HG03175 (cell line): ENCODE results near the gene HOXB5.

Experiments
- ATAC-seq: cut with Tn5 transposase; IDR thresholded peaks from one replicate; pipeline ENCODE4 v1.9.1; 2021; ENCODE audit warnings: mild to moderate bottlenecking, moderate library complexity; ENCODE audit not compliant: unreplicated experiment

HOXB5 gene

GRCh38 chr17:48630009-48630924 is 36.7 kb upstream of the HOXB5 start:
- ATAC-seq: no peak

DNA sequence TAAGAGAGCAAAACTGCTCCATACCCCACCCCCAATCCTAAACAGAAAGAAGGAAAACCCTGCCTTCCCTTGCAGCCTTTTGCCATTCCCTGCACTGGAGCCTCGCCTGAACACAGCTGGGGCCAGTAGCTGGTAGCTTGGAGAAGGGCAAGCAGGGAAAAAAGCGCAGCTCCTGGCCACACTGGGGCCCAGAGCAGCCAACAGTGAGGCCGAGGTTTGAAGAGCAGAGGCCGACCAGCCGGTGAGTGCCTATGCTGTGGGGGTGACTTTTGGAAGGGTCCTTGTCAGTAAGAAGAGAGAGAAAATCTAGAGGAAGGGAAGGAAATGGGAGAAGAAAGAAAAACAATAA is 35.8 kb upstream of the HOXB5 start:
- no peak for ATAC-seq

DNA sequence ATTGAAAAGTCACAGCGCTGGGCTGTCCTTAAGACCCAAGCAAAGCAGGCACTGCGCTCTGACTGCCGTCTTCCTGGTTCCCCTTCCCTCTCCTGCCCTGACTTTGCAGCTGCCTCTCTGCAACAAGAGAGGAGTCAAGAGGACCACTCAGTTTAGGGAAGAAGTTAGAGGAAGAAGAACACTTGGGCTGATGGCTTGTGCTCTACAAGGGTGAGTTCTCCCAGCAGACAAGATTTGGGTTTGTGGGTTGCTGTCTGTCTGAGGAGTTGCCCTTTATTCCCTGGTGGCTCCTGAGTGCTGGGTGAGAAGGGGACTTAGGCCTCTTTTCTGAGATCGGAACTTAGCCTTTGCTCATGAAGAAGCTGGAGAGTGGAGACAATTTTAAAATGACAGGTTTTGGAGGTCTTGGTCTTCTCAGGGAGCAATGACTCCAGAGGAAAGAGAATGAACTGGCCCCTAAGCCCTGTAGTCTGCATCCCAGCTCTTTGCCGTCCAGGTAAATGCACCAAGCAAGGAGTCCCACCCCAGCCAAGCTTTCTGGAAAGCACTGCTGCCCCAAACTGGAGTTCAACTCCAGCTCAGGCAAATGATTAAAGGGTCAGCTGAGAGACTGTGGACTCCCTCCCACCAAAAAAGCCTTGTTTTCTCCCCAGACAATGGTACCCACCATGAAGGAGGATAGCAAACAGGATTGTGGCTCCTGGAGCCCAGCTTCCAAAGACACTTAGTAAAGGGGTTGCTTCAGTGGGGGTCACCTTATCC is 35.3 kb upstream of the HOXB5 start:
- ATAC-seq: no peak

GRCh38 chr17:48627623-48628521 is 34.3 kb upstream of the HOXB5 start:
- ATAC-seq: no peak

GRCh38 chr17:48627118-48627597 is 33.6 kb upstream of the HOXB5 start:
- no peak for ATAC-seq

DNA sequence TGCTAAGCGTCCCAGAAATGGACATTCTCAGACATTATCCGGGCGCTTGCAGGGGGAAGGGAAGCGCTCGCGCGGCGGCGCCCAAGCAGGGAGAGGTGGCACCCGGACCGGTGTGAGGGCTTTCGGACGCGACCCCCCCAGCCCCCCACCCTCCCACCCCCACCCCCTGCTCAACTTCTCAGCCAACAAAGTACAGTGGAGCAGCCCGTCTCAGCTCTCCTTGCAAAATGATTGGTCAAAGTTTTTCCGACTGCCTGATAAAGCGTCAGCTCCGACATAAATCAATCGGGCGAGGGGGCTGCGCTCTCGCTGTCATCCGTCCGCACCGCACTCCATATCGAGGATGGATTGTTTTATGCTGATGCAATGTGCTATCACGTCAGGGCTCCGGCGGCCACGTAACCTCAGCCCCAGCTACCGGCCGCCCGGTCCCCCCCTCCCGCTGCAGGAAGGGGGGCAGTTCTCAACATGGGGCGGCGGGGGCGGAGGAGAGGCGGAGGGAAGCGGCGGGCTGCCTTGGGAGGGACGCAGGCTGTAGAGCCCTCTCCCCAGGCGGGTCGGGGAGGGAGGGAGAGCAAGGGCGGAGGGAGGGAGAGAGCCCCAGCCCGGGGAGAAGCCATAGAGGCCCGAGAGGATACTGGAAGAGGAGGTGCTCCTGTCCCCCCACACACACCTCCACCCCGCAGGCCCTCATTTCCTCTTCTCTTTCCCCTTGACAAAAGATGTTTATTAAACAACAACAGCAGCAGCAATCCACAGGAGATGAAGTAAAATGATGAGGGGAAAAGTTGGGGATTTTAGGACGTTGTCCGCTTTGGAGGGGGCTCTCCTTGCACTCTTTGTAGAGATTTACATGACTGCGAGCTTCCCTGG is 32.9 kb upstream of the HOXB5 start, which contains the start of gene HOXB9:
HOXB9 (minus strand) TSS at position 114 of the 873 bp plus-strand sequence; CDS start at position 25, 89 bp downstream.
- ATAC-seq: no peak

GRCh38 chr17:48625495-48626244 is 32.1 kb upstream of the HOXB5 start:
- ATAC-seq: no peak

- no peak for ATAC-seq
Observed at GRCh38 chr17:48624544-48625494, 31.2 kb upstream of the HOXB5 start.

DNA sequence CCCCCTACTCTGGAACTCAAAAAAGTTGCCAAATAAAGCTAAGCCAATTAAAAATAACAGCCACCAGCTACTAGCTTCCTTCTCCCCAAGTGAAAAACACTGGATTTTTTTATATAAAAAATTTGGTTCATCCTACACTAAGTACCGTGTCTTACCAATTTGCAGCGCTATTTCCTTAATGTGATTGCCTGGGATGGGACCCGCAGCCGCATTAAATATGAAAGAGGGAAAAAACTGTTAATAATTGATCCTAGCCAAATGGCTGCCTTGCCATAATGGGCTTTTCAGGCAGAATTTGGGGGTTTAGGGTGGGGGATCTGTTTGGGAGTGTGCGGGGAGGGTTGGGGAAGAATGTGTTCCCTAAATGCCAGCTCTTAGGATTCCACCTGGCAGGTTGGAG is 30.5 kb upstream of the HOXB5 start:
- no peak for ATAC-seq

- no peak for ATAC-seq
Observed at GRCh38 chr17:48623583-48623982, 30.0 kb upstream of the HOXB5 start.

DNA sequence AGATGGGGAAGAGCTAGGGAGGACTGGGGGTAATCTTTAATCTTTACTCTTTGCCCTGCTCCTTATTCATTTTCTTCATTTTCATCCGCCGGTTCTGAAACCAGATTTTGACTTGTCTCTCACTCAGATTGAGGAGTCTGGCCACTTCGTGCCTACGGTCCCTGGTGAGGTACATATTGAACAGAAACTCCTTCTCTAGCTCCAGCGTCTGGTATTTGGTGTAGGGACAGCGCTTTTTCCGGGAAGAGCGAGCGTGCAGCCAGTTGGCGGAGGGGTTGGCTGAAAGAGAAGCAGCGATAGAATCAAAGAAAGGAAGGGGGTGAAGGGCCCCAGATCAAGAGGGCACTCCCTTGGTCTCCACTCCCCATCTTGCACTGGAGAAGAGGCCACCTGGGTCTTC is 29.3 kb upstream of the HOXB5 start:
- ATAC-seq: no peak

GRCh38 chr17:48621410-48622392 is 28.1 kb upstream of the HOXB5 start:
- ATAC-seq: no peak

- ATAC-seq: no peak
Observed at GRCh38 chr17:48620461-48621139, 27.0 kb upstream of the HOXB5 start.

DNA sequence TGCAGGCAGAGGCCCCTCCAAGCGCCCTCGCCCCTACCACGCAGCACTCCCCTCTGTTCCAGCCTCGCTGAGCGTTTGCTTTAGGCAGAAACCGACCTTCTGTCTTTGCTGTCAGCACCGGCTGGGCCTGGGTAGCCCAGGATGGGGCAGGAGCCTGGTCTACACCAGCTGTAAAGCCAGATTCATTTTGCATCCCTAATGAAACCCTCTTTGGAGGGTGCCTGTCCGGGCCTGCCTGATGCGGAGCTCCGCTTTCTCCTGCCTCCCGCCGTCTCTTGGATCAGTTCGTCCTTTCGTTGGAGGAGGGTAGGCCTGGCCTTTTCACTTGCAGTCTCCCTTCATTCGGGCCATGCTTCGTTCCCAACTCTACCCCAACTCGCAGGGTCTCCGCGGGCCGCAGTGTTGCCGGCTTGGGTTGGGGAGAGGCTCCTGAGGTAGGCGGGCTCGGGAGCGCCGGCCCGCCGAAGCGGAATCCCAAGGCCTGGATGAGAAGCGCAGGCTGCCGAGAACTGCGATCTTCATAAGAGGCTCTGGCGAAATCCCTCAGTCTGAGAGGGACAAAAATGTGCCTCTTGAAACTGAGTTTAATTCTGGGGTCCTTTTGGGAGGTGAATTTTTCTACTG is 26.4 kb upstream of the HOXB5 start:
- ATAC-seq: no peak

GRCh38 chr17:48618256-48618896 is 24.8 kb upstream of the HOXB5 start:
- no peak for ATAC-seq
